HG03103 (cell line): Measurements from ENCODE around the gene PCDH17.

Experiments used
- ATAC-seq: cut with Tn5 transposase; IDR thresholded peaks from one replicate; pipeline ENCODE4 v1.9.1; 2021; ENCODE audit warnings: low read depth; ENCODE audit not compliant: unreplicated experiment

PCDH17 gene

GRCh38 chr13:57631596-57632275 lies at the start of gene PCDH17:
TSS of gene PCDH17 (plus strand) at chr13:57631744. CDS start at chr13:57632547, 803 bp downstream.
- ATAC-seq = no peak

GRCh38 chr13:57582032-57582431 lies 49.5 kb upstream of the PCDH17 start:
- ATAC-seq = no peak

GRCh38 chr13:57583529-57583928 lies 48.0 kb upstream of the PCDH17 start:
- no peak for ATAC-seq

- no peak for ATAC-seq
These were observed 42.9 kb upstream of the PCDH17 start for GRCh38 chr13:57588639-57589038.

- ATAC-seq = no peak
These were observed 35.8 kb upstream of the PCDH17 start for GRCh38 chr13:57595775-57596174.

- no peak for ATAC-seq
These were observed 30.0 kb upstream of the PCDH17 start for GRCh38 chr13:57601536-57601935.

- ATAC-seq = no peak
These were observed 27.1 kb upstream of the PCDH17 start for GRCh38 chr13:57604442-57604841.

- no peak for ATAC-seq
These were observed 19.6 kb upstream of the PCDH17 start for GRCh38 chr13:57611969-57612368.

- ATAC-seq = no peak
These were observed 19.0 kb upstream of the PCDH17 start for GRCh38 chr13:57612568-57612967.

- no peak for ATAC-seq
These were observed 6.7 kb upstream of the PCDH17 start for GRCh38 chr13:57624565-57625435.

- no peak for ATAC-seq
These were observed 3.9 kb upstream of the PCDH17 start for GRCh38 chr13:57627663-57628062.

- ATAC-seq = no peak
These were observed 2.1 kb upstream of the PCDH17 start for GRCh38 chr13:57629391-57629804.

- no peak for ATAC-seq
These were observed 1.7 kb upstream of the PCDH17 start for GRCh38 chr13:57629821-57630235.

GRCh38 chr13:57630661-57631595 lies 616 bp upstream of the PCDH17 start:
- no peak for ATAC-seq

GRCh38 chr13:57632276-57633140 lies 964 bp downstream of the PCDH17 start:
- no peak for ATAC-seq

- ATAC-seq = no peak
These were observed 1.8 kb downstream of the PCDH17 start for GRCh38 chr13:57633141-57633949.

- ATAC-seq = no peak
These were observed 2.6 kb downstream of the PCDH17 start for GRCh38 chr13:57633950-57634838.

- no peak for ATAC-seq
These were observed 3.3 kb downstream of the PCDH17 start for GRCh38 chr13:57634839-57635165.
